Tibial artery (tissue), 4 donors: ENCODE results near the gene ELAVL2.

Experiments
- DNase-seq, 2 donors: peaks; one replicate each; pipeline ENCODE4 v3.0.0-alpha.2; 2019
- H3K27ac ChIP-seq, 2 donors: fragments of 200-600 bp; sonication (generic) in 1 of 2; 1 replicate in 1 of 2; 2 replicates in 1 of 2; pipeline ENCODE4 v1.5.1; 2018 to 2019; ENCODE audit warnings: mild to moderate bottlenecking in 1 of 2
- H3K27me3 ChIP-seq, 2 donors: fragments of 200-600 bp; sonication (generic) in 1 of 2; one replicate each; pipeline versions ENCODE4 v1.5.1 to v1.6.0; 2016 to 2019
- H3K36me3 ChIP-seq, 3 donors: fragments of 200-600 bp; sonication (generic) in 2 of 3; one replicate each; pipeline ENCODE4 v1.5.1; 2016 to 2019; ENCODE audit warnings: mild to moderate bottlenecking in 2 of 3
- H3K4me1 ChIP-seq, 4 donors: fragments of 200-600 bp; sonication (generic) in 2 of 4; 1 replicate in 3 of 4; 2 replicates in 1 of 4; pipeline ENCODE4 v1.5.1; 2016 to 2019
- H3K4me3 ChIP-seq, 2 donors: fragments of 200-600 bp; sonication (generic) in 1 of 2; 1 replicate in 1 of 2; 2 replicates in 1 of 2; pipeline ENCODE4 v1.5.1; 2018 to 2019; ENCODE audit warnings: mild to moderate bottlenecking in 2 of 2
- H3K9me3 ChIP-seq, 3 donors: fragments of 200-600 bp; sonication (generic) in 1 of 3; one replicate each; pipeline ENCODE4 v1.5.1; 2016 to 2019
- CTCF ChIP-seq, 2 experiments: fragments of 200-600 bp in 1 of 2; fragments of 450-650 bp in 1 of 2; IDR thresholded peaks; one replicate each; pipeline ENCODE4 v1.5.1; 2017 to 2019; ENCODE audit warnings: antibody characterized with exemption in 2 of 2, mild to moderate bottlenecking in 1 of 2, moderate library complexity in 1 of 2
- intact Hi-C: fragments of 100-400 bp; cut with DNase I; formaldehyde crosslinking; loops from one replicate; pipeline ENCODE4 v1.15.0; 2023; ENCODE audit warnings: low total_unique reads

ELAVL2 gene

GRCh38 chr9:23747088-23748075 is 78.7 kb downstream of the ELAVL2 start:
- Histone ChIP-seq H3K9me3 (no peaks in the 10 kb centered on the region), H3K4me1 (no peaks in the 10 kb centered on the region), H3K4me3 (no peak overlapping the region), H3K36me3 (no peaks in the 10 kb centered on the region), H3K27me3 (no peaks in the 10 kb centered on the region), H3K27ac (no peak overlapping the region)
- DNase-seq, result no peak
- TF ChIP-seq CTCF (IDR thresholded peaks at IDR 0.05), result no peak
- intact Hi-C loops, result no loop called here

GRCh38 chr9:23746317-23746716 is 79.7 kb downstream of the ELAVL2 start:
- H3K4me3 ChIP-seq, result no peak overlapping the region
- H3K4me1 ChIP-seq, result no peaks in the 10 kb centered on the region
- intact Hi-C loops, result no loop called here
- H3K27ac ChIP-seq, result no peak overlapping the region
- DNase-seq, result no peak
- no peaks in the 10 kb centered on the region for H3K27me3 ChIP-seq
- H3K9me3 ChIP-seq, result no peaks in the 10 kb centered on the region
- H3K36me3 ChIP-seq, result no peaks in the 10 kb centered on the region
- no peak for TF ChIP-seq CTCF (IDR thresholded peaks at IDR 0.05)

- intact Hi-C loops, result no loop called here
- no peaks in the 10 kb centered on the region for H3K4me1 ChIP-seq
- H3K27ac ChIP-seq, result no peak overlapping the region
- no peak overlapping the region for H3K4me3 ChIP-seq
- H3K36me3 ChIP-seq, result no peaks in the 10 kb centered on the region
- TF ChIP-seq CTCF (IDR thresholded peaks at IDR 0.05), result no peak
- H3K9me3 ChIP-seq, result no peaks in the 10 kb centered on the region
- H3K27me3 ChIP-seq, result no peaks in the 10 kb centered on the region
- no peak for DNase-seq
Observed at GRCh38 chr9:23743036-23743435, 83.0 kb downstream of the ELAVL2 start.

- intact Hi-C loops, result no loop called here
- no peak for TF ChIP-seq CTCF (IDR thresholded peaks at IDR 0.05)
- H3K4me3 ChIP-seq, result no peak overlapping the region
- H3K9me3 ChIP-seq, result no peaks in the 10 kb centered on the region
- H3K36me3 ChIP-seq, result no peaks in the 10 kb centered on the region
- no peak overlapping the region for H3K27ac ChIP-seq
- no peaks in the 10 kb centered on the region for H3K27me3 ChIP-seq
- no peak for DNase-seq
- no peaks in the 10 kb centered on the region for H3K4me1 ChIP-seq
Observed at GRCh38 chr9:23741351-23741750, 84.7 kb downstream of the ELAVL2 start.

- TF ChIP-seq CTCF (IDR thresholded peaks at IDR 0.05), result no peak
- H3K4me1 ChIP-seq, result no peaks in the 10 kb centered on the region
- intact Hi-C loops, result no loop called here
- H3K4me3 ChIP-seq, result no peak overlapping the region
- DNase-seq, result no peak
- no peaks in the 10 kb centered on the region for H3K27me3 ChIP-seq
- H3K36me3 ChIP-seq, result no peaks in the 10 kb centered on the region
- no peaks in the 10 kb centered on the region for H3K9me3 ChIP-seq
- no peak overlapping the region for H3K27ac ChIP-seq
Observed at GRCh38 chr9:23740531-23740930, 85.5 kb downstream of the ELAVL2 start.
